ENCODE measurements around the gene FIP1L1.

- no peak for TF ChIP-seq POGZ (CRISPR knock-in tag; IDR thresholded peaks at IDR 0.05)
- no peak for TF ChIP-seq TCF7 (IDR thresholded peaks at IDR 0.05; ENCODE audit: low read depth)
Observed at GRCh38 chr4:53424280-53424679, 46.8 kb downstream of the FIP1L1 start.
